OCI-LY1 (cell line): Measurements from ENCODE around the gene NTHL1.

Experiments
- CTCF ChIP-seq: fragments of 200-600 bp; sonication (generic), shearing (Covaris generic); IDR thresholded peaks from 2 replicates; pipeline ENCODE4 v1.5.1; 2017; ENCODE audit warnings: mild to moderate bottlenecking, antibody characterized with exemption, low read length, moderate library complexity, mixed read lengths
- EZH2 ChIP-seq: fragments of 200-600 bp; sonication (generic), shearing (Covaris generic); IDR thresholded peaks from 2 replicates; pipeline ENCODE4 v1.8.0; 2017; ENCODE audit warnings: borderline replicate concordance, mixed run types, mild to moderate bottlenecking, antibody characterized with exemption, low read length, moderate library complexity, mixed read lengths

DNA sequence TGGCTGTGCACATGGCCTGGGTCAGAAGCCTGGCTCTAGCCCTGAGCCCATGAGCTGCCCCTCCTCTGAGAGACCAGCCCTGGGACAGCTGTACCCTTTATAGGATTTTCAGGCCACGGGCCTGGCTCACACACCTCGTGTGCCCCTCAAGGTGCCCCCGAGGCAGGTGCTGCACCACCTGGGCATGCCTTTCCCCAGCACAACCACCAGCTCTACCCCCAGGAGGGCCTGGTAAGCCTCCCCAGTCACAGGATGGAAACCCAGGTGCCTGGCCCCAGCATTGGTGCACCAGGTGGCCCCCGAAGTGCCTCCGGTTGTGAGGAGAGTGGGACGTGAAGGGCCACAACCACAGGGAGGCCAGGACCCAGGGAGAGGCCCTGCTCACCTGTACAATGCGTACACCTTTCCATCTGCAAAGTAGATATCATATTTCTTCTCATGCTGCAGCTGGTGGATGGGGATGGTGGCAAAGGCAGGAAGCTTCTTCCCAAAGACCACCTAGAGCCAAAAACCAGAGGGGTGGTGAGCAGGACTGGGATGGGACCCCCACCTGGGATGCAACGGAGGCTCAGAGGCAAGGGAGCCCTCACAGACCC is 44.3 kb downstream of the NTHL1 start:
- TF ChIP-seq EZH2 = no peak
- no peak for TF ChIP-seq CTCF
